ENCODE measurements around the gene KIF21B.

The KIF21B gene

DNA sequence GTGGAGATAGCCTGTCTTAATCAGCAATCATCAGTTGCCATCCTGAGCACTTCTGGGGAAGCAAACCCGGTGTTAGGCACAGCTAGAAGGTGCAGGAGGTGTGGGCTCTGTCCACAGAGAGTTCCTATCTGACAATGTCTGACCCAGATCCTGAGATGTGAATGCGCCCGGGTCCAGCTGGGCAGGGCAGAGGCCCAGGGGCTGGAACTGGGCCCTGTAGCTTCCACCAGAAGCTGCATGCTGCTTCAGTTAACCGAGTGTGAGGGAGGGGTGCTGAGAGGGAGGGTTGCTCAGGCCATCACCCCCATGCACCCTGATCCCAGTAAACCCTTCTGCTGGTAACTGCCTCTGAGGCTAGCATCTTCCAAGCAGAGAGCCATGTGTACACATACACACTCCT, 42.2 kb downstream of the KIF21B start:
- H3K4me1 Mint-ChIP-seq, result no peaks in the 10 kb centered on the region
- no peak for TF ChIP-seq CTCF (IDR thresholded peaks at IDR 0.05; ENCODE audit: unreplicated experiment in 3 of 3)
- peaks cover 30% of the 10 kb centered on the region for H3K36me3 Mint-ChIP-seq (ENCODE audit: low read depth)
- no peaks in the 10 kb centered on the region for H3K27me3 Mint-ChIP-seq (ENCODE audit: low read depth)
- H3K4me3 Mint-ChIP-seq, result no peak overlapping the region
- peaks cover 5% of the 10 kb centered on the region for H3K9me3 Mint-ChIP-seq
- H3K27ac Mint-ChIP-seq, result no peak overlapping the region

- Mint-ChIP-seq H3K36me3 (ENCODE audit: low read depth) (peaks cover 31% of the 10 kb centered on the region), H3K27me3 (ENCODE audit: low read depth) (no peaks in the 10 kb centered on the region), H3K4me3 (no peak overlapping the region), H3K27ac (no peak overlapping the region), H3K9me3 (peaks cover 5% of the 10 kb centered on the region), H3K4me1 (no peaks in the 10 kb centered on the region)
- no peak for TF ChIP-seq CTCF (IDR thresholded peaks at IDR 0.05; ENCODE audit: unreplicated experiment in 3 of 3)
These were observed 42.6 kb downstream of the KIF21B start for GRCh38 chr1:200980873-200981272.

DNA sequence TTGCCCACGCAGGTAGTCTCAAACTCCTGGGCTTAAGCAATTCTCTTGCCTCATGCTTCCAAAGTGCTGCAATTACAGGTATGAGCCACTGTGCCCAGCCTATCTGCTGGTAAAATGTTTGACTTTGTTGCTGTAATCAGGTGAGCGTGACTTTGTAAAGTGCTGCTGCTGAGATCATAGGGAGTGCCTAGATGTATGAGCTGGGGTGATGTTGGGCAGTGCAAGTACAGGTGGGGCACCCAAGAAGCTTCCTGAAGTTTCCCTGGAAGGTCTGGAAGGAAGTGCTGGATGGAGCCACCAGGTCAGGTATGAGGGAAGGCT, 43.1 kb downstream of the KIF21B start:
- no peak for TF ChIP-seq CTCF (IDR thresholded peaks at IDR 0.05; ENCODE audit: unreplicated experiment in 3 of 3)
- H3K9me3 Mint-ChIP-seq, result peaks cover 5% of the 10 kb centered on the region
- H3K27ac Mint-ChIP-seq, result no peak overlapping the region
- no peaks in the 10 kb centered on the region for H3K4me1 Mint-ChIP-seq
- H3K4me3 Mint-ChIP-seq, result no peak overlapping the region
- H3K36me3 Mint-ChIP-seq (ENCODE audit: low read depth), result peaks cover 33% of the 10 kb centered on the region
- no peaks in the 10 kb centered on the region for H3K27me3 Mint-ChIP-seq (ENCODE audit: low read depth)

DNA sequence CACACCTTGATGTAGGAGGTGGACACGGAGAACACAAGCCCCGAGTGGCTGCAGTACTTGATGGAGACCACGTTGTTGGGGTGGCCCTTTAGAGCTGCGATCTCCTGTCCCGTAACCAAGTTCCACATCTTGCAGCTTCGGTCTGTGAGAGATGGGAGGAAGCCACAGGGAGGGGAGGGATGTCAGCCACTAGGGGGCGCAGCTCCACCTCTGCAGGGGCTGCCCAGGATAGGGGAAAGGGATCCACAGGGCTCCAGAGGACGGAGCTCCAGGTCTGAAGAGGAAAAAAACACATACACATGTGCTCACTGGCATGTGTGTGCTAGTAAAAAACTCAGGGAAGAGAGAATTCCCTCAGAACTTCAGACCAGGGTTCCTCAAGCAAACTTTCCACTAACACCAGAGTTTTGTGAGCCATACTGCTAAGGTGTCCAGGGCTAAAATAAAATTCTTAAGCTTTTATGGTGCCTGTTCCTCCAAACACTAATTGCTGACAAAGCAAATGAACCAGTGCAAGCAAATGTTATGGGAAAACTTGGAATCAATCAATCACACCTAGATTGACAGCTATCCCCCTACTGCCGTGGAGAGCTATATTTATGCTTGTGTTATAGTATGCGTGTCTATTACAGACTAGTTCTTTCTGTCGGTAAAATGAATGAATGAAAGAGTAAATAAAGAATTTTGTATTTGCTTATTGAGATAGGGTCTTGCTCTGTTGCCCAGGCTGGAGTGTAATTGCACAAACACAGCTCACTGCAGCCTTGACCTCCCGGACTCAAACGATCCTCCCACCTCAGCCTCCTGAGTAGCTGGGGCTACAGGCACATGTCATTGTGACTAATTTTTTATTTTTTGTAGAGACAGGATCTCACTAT, 43.7 kb downstream of the KIF21B start:
- Mint-ChIP-seq H3K9me3 (peaks cover 5% of the 10 kb centered on the region), H3K27ac (no peak overlapping the region), H3K4me3 (no peak overlapping the region), H3K36me3 (ENCODE audit: low read depth) (peaks cover 34% of the 10 kb centered on the region), H3K27me3 (ENCODE audit: low read depth) (no peaks in the 10 kb centered on the region), H3K4me1 (no peaks in the 10 kb centered on the region)
- peak in 1 of 3 experiments; percentile 42 for TF ChIP-seq CTCF (IDR thresholded peaks at IDR 0.05; ENCODE audit: unreplicated experiment in 3 of 3)

GRCh38 chr1:200977071-200977754, 46.3 kb downstream of the KIF21B start:
- Mint-ChIP-seq H3K27me3 (ENCODE audit: low read depth) (peaks cover 3% of the 10 kb centered on the region), H3K4me3 (no peak overlapping the region), H3K27ac (no peak overlapping the region), H3K9me3 (peaks cover 5% of the 10 kb centered on the region), H3K36me3 (ENCODE audit: low read depth) (peaks cover 31% of the 10 kb centered on the region), H3K4me1 (no peaks in the 10 kb centered on the region)
- TF ChIP-seq CTCF (IDR thresholded peaks at IDR 0.05; ENCODE audit: unreplicated experiment in 3 of 3), result no peak
